GM19238 (cell line): ENCODE data around the gene ADAD2.

Experiments used
- DNase-seq: peaks from one replicate; pipeline ENCODE4 v3.0.0; 2011; ENCODE audit warnings: low spot score; ENCODE audit not compliant: insufficient read length

ADAD2 gene

DNA sequence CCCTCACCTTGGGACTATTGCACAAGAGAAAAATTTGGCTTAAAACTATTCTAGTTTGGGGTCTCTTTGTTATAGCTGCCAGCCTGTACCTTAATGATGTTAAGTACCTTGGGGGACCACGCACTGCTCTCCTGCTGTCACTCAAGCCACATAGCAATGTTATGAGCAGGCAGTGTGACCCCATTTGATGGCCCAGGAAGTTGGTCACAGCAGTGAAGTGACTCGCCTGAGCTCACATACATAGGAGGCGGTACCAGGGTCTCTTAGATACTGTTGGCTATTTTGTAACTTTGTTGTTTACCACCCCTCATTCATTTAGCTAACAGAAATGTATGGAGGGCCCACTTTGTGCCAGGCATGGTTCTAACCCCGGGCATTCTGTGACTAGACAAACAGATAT is 32.5 kb downstream of the ADAD2 start:
- no peak for DNase-seq

- no peak for DNase-seq
Observed at GRCh38 chr16:84224554-84224953, 33.6 kb downstream of the ADAD2 start.

DNA sequence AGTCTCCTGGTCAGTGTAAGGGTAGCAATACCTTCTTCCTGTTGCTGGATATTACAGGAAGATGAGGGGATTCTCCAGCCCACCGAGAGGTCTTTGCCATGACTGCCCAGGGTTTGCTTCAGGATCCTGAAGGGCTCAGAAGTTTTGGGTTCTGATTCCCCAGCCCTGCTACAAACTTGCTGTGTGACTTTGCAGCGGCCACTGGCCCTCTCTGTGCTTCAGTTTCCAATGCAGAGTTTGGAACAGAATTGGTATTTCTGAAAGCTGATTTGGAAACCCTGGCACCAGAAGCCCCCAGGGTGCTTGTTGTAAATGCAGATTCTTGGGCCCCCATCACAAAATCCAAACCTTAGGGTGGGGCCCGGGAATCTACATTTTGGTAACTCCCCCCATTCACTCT is 34.2 kb downstream of the ADAD2 start:
- no peak for DNase-seq

DNA sequence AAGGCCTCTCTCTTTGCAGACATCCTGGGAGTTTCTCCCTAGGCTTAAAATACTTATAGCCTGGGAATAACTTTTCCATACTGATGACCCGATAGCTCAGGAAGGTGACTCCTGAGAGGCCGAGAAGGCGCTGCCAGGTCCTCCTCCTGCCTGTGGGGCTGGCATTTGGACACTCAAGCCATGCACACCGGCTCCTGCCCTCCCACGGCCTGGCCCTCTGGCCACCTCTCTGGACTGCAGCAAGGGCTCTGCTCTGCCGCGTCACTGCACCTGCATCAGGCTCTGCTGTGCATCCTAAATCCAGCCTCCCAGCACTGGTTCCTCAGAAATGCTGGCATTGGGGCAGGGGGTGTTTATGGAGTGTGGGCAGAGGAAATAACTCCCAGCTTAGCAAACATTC is 34.6 kb downstream of the ADAD2 start:
- DNase-seq, result no peak

- no peak for DNase-seq
Observed at GRCh38 chr16:84226026-84226425, 35.1 kb downstream of the ADAD2 start.

GRCh38 chr16:84227548-84227947 is 36.6 kb downstream of the ADAD2 start:
- no peak for DNase-seq

DNA sequence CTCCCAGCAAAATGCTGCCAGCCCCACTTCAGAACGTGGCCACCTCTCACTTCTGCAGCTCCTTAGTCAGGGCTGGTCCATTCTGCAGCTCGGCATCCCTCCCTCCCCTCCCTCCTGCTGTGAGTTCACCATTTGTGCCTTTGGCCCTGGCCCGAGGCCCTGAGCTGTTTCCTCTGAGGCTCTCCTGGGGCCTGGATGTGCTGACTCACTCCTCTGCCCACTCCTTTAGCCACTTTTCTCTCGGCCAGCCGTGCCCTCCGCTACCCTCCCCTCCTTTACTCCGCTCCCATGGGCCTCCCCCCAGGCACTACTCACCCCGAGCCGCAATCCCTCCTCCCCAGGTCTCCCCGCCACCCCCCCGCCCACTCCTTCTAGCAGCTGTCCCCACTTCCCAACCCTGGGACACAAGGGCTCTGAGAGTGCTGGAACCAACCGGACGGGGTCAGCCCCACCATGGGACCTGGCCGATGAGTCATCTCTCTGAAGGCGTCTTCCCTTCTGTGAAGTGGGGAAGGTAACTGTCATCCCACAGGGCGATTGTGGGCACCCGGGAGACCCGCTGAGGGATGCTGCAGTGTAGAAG is 37.4 kb downstream of the ADAD2 start:
- no peak for DNase-seq

DNA sequence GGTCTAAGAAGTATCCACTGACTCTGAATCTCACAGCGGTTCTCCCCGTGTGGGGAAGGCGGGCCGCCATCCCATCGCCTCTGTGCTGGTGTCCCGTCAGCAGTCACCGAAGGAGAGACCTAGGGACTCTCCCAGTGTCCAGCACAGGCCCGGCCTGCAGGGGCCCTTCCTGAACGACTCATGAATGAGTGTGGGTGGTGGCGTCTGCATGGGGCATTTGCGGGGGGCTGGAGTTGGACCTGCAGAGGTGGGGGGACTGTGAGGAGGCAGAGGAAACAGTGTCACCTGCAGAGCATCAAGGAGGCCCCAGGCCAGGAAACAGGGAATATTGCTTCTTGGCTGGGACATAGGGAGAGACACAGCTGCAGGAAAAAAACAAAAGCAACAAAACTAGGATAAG is 38.5 kb downstream of the ADAD2 start:
- DNase-seq, result no peak

GRCh38 chr16:84232060-84232459 is 41.1 kb downstream of the ADAD2 start:
- no peak for DNase-seq

DNA sequence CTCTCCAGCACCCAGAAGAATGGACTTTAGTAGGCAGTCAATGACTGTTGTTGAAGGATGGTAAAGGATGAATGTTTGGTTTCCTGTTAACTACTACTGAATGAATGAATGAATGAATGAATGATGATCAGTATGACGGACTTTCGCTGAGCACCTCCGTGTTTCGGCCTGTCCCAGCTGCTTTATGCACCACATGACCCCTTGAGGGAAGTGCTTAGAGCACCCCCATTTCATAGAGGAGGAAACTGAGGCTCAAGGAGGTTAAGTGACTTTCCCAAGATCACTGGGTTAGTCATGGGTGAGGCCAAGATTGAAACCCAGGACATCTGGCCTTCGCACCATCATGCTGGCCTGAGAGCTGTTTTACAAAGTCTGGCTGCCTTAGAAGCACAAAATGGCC is 42.0 kb downstream of the ADAD2 start:
- DNase-seq, result no peak

DNA sequence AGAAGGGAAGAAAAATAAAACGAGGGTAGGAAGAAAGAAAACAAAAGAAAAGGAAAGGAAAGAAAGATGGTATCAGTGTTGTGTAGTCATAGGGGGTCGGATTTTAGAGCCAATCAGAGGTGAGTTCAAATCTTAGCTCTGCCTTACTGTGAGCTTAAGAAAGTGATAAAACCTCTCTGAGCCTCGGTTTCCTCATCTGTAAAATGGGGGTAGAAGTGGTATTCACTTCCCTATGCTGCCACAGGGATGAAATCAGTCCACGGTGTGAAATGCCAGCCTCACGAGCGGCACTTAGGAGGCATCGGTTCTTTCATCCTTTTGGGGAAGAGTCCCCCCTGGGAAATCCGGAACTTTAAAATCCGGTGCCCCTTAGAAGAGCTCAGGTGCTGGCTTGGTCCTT is 42.8 kb downstream of the ADAD2 start:
- no peak for DNase-seq

- DNase-seq, result no peak
Observed at GRCh38 chr16:84234321-84235241, 43.6 kb downstream of the ADAD2 start.

DNA sequence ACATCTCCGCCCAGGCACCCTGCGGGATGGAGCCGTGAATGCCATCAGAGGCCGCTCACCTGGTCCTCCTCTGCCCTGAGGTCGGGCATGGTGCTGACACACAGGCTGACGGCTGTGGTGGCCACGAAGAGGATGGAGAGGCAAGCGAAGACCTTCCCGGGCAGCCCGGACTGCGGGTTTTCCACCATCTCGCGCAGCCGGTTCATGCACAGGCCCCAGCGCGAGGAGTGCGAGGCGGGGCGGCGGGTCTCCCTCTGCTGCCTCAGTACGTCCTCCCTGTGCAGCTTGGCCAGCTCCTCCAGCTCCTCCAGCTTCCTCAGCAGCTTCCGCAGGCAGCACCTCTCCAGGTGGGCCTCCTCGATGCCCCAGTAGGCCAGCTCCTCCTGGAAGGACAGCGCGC is 45.7 kb downstream of the ADAD2 start:
- no peak for DNase-seq

DNA sequence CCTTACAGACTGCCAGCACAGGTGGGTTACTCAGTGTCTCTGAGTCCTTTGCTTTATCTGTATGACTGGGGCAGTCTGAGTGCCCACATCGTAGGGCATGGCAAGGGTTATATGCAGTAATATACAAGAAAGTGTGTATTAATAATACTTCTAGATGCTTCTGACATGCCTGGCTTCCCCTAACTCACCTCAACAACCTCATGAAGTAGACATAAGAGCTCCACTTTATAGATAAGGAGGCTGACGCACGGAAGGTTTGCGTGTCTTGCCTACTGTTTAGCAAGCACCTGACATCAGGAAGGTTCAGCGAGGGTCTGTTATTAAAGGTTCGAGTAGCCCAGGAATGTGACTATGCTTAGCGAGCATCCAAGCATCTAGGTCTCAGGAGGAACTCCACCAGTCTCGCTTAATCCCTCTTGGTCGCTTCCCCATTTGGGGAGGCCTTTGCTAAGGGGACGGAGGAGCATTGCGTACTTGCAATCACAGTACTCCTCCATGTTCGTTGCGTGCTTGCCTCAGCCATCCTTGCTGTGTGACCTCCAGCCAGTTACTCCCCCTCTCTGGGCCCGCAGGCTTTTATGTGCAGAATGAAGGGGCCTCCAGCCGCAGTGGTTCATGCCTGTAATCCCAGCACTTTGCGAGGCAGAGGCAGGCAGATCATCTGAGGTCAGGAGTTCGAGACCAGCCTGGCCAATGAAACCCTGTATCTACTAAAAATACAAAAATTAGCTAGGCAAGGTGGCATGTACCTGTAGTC is 47.2 kb downstream of the ADAD2 start:
- no peak for DNase-seq

DNA sequence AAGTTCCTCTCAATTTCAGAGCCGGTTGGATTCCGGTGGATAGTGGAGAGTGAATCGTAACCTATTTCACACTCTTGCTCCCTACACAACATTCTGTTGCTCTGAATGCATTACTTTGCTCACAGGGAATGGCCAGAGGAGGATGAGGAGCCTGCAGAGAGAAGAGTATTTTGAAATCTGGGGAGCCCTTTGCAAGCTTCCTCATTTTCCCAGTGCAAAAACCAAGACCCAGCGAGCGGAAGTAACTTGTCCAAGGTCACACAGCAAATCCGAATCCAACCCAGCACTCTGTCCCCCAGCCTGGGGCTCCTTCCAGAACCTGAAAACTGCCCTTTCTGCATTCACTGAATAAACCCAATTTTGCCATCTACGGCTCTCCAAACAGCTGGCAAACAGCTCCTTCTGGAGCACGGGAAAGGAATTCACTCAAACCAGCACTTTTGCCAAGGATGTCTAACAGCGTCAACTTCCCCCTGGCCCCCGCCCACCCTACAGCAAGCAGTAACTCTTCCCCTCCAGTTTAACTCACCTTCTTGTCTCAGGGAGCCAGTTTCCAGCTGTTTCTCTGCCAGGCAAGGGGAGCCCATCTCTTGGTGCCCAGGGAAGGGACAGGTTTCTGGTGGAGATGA is 48.3 kb downstream of the ADAD2 start:
- no peak for DNase-seq

DNA sequence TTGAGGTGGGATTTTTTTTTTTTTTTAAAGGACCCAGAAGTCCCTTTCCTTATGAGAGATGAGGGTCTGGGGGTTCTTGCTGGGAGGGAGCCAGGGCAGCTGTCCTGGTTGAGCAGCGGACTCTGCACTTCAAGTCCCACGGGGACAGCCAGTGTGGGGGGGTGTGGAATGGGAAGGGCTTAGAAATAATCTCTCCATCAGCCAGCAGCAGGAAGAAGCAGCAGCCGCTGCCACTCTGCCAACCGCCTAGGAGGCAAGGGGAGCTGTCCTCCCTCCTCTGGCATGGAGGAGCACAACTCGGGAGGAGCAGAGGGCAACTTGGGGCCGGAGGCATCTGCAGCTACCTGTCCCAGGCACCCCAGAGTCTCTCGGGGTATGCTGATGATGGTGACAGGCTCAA is 49.0 kb downstream of the ADAD2 start, which contains the start of gene KCNG4:
KCNG4 (minus strand) TSS at position 104 of the 400 bp plus-strand sequence. CDS start 2,527 bp downstream, outside the sequence.
- DNase-seq, result no peak

- DNase-seq, result no peak
Observed at GRCh38 chr16:84240455-84240854, 49.5 kb downstream of the ADAD2 start.

GRCh38 chr16:84241778-84242177 is 50.8 kb downstream of the ADAD2 start:
- DNase-seq, result no peak

GRCh38 chr16:84242839-84243238 is 51.9 kb downstream of the ADAD2 start:
- DNase-seq, result no peak

GRCh38 chr16:84243732-84244131 is 52.8 kb downstream of the ADAD2 start:
- no peak for DNase-seq

DNA sequence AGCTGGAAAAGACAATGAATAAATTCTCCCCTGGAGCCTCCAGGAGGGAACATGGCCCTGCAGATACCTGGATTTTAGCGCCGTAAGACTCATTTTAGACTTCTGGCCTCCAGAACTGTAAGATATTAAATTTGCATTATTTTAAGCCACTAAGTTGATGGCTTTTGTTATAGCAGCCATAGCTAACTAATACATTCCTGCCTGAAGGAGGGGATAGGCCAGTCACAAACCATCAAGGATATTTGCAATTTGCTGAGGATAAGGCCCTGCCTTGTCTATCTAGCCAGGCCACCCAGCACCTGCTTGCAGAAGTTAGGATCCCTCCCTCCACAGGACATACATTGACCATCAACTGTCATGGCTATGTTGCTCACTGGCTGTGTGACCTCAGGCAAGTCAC is 53.8 kb downstream of the ADAD2 start:
- DNase-seq, result no peak
